Right renal cortex interstitium (tissue), 3 donors: ENCODE data around the gene EPHB6. TPM values are rescaled to one million over a fixed set of nuclear protein-coding genes. Genes with fewer than 3 reads are reported as not detected.

Source experiments
- DNase-seq, 3 donors: peaks; one replicate each; pipeline ENCODE4 v3.0.0-alpha.2; 2013; ENCODE audit warnings: low read depth in 3 of 3, low spot score in 2 of 3
- polyA plus RNA-seq, 3 donors: library from polyadenylated mRNA; unstranded; fragments of 120-200 nt; gene quantifications; one replicate each; pipeline ENCODE4 v1.2.1, GENCODE V29; 2013; ENCODE audit not compliant: insufficient read length in 3 of 3

EPHB6 gene
- polyA plus RNA-seq, 3 donors, result 16.6 to 21.0 (median 19.1) TPM

GRCh38 chr7:142916508-142916907 lies 61.6 kb downstream of the EPHB6 start:
- peak in 1 of 3 donors; percentile 19 for DNase-seq

DNA sequence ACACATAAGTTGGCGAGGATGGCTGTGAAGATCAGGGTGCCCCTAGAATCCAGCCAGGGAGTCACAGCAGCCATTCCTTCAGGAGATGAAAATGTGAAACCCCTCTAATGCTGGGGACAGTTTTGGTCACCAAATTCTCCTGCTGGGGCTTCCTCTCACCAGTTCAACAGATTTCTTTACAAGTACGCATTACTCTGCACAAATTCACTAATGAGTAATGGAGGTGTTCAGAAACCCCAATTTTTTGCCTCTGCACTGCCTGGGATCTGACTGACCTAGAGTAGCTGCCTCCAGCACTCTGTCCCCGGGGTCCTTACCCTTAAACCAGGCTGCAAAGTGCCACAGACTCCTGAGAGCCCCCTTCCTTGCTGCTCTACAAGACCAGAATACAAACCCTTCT lies 62.6 kb downstream of the EPHB6 start:
- no peak for DNase-seq

DNA sequence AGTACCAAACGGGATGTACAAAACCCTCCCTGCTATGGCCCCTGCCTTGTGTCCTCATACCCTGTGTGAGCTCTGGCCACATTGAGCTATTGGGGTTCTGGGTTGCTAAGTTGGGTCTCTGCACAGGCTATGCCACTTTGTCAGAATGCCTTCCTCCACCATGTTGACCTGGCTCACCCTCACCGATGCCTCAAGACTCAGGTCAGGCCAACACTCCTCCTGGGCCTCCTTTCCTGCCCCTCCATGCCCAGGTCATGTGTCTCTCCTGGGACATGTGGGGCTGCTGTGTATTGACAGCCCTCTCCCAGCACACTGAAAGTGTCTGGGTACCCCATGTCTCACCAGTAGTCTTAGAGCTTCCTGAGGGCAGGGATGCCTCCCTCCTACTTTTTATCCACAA lies 64.0 kb downstream of the EPHB6 start:
- no peak for DNase-seq

DNA sequence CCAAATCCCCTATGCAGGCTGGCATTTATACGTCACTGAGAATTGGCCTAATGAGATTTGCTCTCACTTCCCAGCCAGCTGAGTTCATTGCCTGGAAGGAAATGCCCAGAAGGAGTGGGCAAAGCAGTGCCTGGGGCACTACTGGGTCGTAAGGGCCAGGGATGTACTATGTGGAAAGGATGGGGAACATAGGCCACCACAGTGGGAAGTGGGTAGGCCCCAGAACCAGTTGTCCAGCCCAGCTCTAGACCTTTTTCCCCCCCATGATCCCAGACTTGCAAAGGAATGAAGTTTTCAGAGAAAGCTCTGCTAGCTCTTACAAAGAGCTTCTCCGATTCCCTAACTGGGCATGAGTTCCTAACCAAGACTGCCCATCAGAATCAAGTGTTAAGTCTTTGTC lies 64.8 kb downstream of the EPHB6 start:
- no peak for DNase-seq

Other genes starting within 250 kb of the EPHB6 start
- under 1 TPM in 1 of 3 donors, not detected in 2; 0.12 TPM for gene PRSS1, start 105.6 kb upstream of the EPHB6 start, polyA plus RNA-seq
- gene PRSS2, start 84.1 kb upstream of the EPHB6 start, polyA plus RNA-seq, result not detected
- gene TRPV6, start 30.7 kb downstream of the EPHB6 start, polyA plus RNA-seq, result 10 to 100 TPM; 10.3 to 11.4 (median 10.4) TPM
- gene TRPV5, start 78.7 kb downstream of the EPHB6 start, polyA plus RNA-seq, result under 1 TPM; 0.76 to 0.87 (median 0.83) TPM
- under 1 TPM; 0.33 to 0.43 (median 0.35) TPM for gene LLCFC1, start 84.4 kb downstream of the EPHB6 start, polyA plus RNA-seq
- gene KEL, start 107.3 kb downstream of the EPHB6 start, polyA plus RNA-seq, result 1 to 10 TPM; 1.3 to 2.0 (median 1.8) TPM
- not detected for gene OR9A2, start 172.1 kb downstream of the EPHB6 start, polyA plus RNA-seq
- gene OR6V1, start 197.3 kb downstream of the EPHB6 start, polyA plus RNA-seq, result not detected